H1 (cell line): ENCODE results near the gene CRYGD. TPM values are rescaled to one million over a fixed set of nuclear protein-coding genes. Genes with fewer than 3 reads are reported as not detected.

Experiments used
- JUN ChIP-seq: IDR thresholded peaks from 2 replicates; pipeline ENCODE4 v1.6.1; 2011; ENCODE audit warnings: low read depth, mild to moderate bottlenecking, improper control_type of control experiment, low read length
- SP2 ChIP-seq: IDR thresholded peaks from 2 replicates; pipeline ENCODE4 v1.6.1; 2012; ENCODE audit warnings: mild to moderate bottlenecking, low read length, inconsistent platforms
- TCF12 ChIP-seq: IDR thresholded peaks from 2 replicates; pipeline ENCODE4 v1.6.1; 2011; ENCODE audit warnings: low read depth, mild to moderate bottlenecking, low read length
- polyA plus RNA-seq, 7 experiments: library from polyadenylated mRNA; depleted of rRNA in 3 of 7; stranded (reverse) in 5 of 7; unstranded in 2 of 7; fragments of >200 nt in 5 of 7; fragments of 200-250 nt in 2 of 7; gene quantifications; 1 replicate in 5 of 7; 2 replicates in 1 of 7; 4 replicates in 1 of 7; pipeline versions ENCODE4 v1.2.1 to v1.2.3, GENCODE V29; 2011 to 2013; ENCODE audit warnings: missing spikeins in 2 of 7, mixed read lengths in 2 of 7
- total RNA-seq: library from RNA; stranded (reverse); fragmentation: NEBNext Ultra II Directional; extraction: Animal tissue kit (Norgen Biotek cat#: 25700); gene quantifications from 2 replicates; pipeline ENCODE4 v1.2.1, GENCODE V29; 2021
- TF ChIP-seq, protein P1 (sequence below): IDR thresholded peaks from 2 replicates; pipeline ENCODE4 v1.6.1; 2012; ENCODE audit warnings: inconsistent platforms

Gene CRYGD
- total and polyA plus RNA-seq, 2 of the 8 experiments (the other 6 are each of a cell fraction or from before 2014, with no cell fraction given), result 2.9 to 7.1 TPM

DNA sequence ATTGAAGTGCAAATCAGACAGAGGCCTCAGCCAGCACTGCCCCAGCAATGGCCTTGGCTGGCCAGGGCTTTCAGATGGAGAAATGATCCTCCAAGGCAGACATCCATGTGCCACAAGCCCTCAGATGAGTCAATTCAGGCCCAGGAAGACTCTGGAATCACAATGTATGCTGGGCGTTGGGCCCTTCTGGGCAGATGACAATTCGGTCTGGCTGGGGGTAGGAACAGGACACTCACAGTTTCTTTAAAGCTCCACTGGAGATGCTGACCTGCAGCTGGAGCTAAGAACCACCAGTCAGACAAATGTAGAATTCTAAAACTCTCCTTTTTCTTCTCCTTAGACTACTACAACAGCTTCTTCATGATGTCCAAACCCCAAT, 12.4 kb upstream of the CRYGD start (continued):
- TF ChIP-seq TCF12 (no peak), SP2 (no peak), JUN (no peak)
- TF ChIP-seq, protein P1, sequence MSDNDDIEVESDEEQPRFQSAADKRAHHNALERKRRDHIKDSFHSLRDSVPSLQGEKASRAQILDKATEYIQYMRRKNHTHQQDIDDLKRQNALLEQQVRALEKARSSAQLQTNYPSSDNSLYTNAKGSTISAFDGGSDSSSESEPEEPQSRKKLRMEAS, result no peak
